Measurements from ENCODE around the gene SOCS7.

- TF ChIP-seq POLR2A (IDR thresholded peaks at IDR 0.05; ENCODE audit: low read depth, low read length) (no peak), CTCF (conservative IDR thresholded peaks at IDR 0.05; ENCODE audit: low read depth, low read length) (no peak), BHLHE40 (IDR thresholded peaks at IDR 0.05; ENCODE audit: low read depth, low read length) (no peak), MAZ (IDR thresholded peaks at IDR 0.05; ENCODE audit: borderline replicate concordance, low read depth, low read length) (no peak), FOS (IDR thresholded peaks at IDR 0.05; ENCODE audit: low read depth, low read length) (no peak), MAFK (IDR thresholded peaks at IDR 0.05; ENCODE audit: low read depth, low read length) (no peak), RAD21 (IDR thresholded peaks at IDR 0.05; ENCODE audit: low read length) (no peak), RCOR1 (IDR thresholded peaks at IDR 0.05; ENCODE audit: insufficient replicate concordance, low read length) (no peak), CEBPB (IDR thresholded peaks at IDR 0.05; ENCODE audit: low read depth, low read length) (no peak), ELK1 (IDR thresholded peaks at IDR 0.05; ENCODE audit: borderline replicate concordance, low read depth, low read length) (no peak), MXI1 (IDR thresholded peaks at IDR 0.05; ENCODE audit: borderline replicate concordance, low read depth, low read length) (no peak), SMC3 (IDR thresholded peaks at IDR 0.05; ENCODE audit: low read depth, low read length) (no peak), RFX5 (IDR thresholded peaks at IDR 0.05; ENCODE audit: low read depth, low read length) (no peak), CHD1 (IDR thresholded peaks at IDR 0.05; ENCODE audit: low read depth, low read length) (no peak)
Observed at GRCh38 chr17:38447502-38448085, 96.0 kb downstream of the SOCS7 start.
